GM18499 (cell line): ENCODE results near the gene PITPNM3.

Source experiments
- ATAC-seq: cut with Tn5 transposase; IDR thresholded peaks from one replicate; pipeline ENCODE4 v1.9.1; 2021; ENCODE audit warnings: moderate number of reproducible peaks; ENCODE audit not compliant: insufficient read depth, unreplicated experiment

Gene PITPNM3

GRCh38 chr17:6427279-6427781 is 129.0 kb downstream of the PITPNM3 start:
- no peak for ATAC-seq

GRCh38 chr17:6426356-6427101 is 129.8 kb downstream of the PITPNM3 start:
- ATAC-seq = no peak

- no peak for ATAC-seq
Observed at GRCh38 chr17:6425407-6425806, 130.9 kb downstream of the PITPNM3 start.

GRCh38 chr17:6423931-6424330 is 132.4 kb downstream of the PITPNM3 start:
- ATAC-seq = no peak

GRCh38 chr17:6422654-6423241 is 133.6 kb downstream of the PITPNM3 start:
- ATAC-seq = no peak

- ATAC-seq = no peak
Observed at GRCh38 chr17:6421700-6422604, 134.4 kb downstream of the PITPNM3 start.

GRCh38 chr17:6420173-6420641 is 136.1 kb downstream of the PITPNM3 start:
- ATAC-seq = no peak

- no peak for ATAC-seq
Observed at GRCh38 chr17:6415616-6416015, 140.7 kb downstream of the PITPNM3 start.

- no peak for ATAC-seq
Observed at GRCh38 chr17:6413065-6413464, 143.3 kb downstream of the PITPNM3 start.

- ATAC-seq = no peak
Observed at GRCh38 chr17:6408735-6409134, 147.6 kb downstream of the PITPNM3 start.

- ATAC-seq = no peak
Observed at GRCh38 chr17:6408276-6408675, 148.1 kb downstream of the PITPNM3 start.

- no peak for ATAC-seq
Observed at GRCh38 chr17:6402258-6402657, 154.1 kb downstream of the PITPNM3 start.
